ENCODE results near the gene KLK5.

- no peak for TF ChIP-seq POLR2A (IDR thresholded peaks at IDR 0.05)
- TF ChIP-seq CTCF (IDR thresholded peaks at IDR 0.05): no peak
These were observed 15.3 kb upstream of the KLK5 start for GRCh38 chr19:50967929-50968715.

Data from Peyer's patch (tissue), 4 donors.